GM21529 (cell line): ENCODE measurements around the gene MAP1LC3B.
"Not testable (repeated sequence)": the region's sequence is repeated elsewhere in the genome, so short reads cannot be mapped to it uniquely, and the experiment has no call there.

Source experiments
- ATAC-seq: cut with Tn5 transposase; IDR thresholded peaks from one replicate; pipeline ENCODE4 v1.9.1; 2021; ENCODE audit not compliant: unreplicated experiment

MAP1LC3B gene

DNA sequence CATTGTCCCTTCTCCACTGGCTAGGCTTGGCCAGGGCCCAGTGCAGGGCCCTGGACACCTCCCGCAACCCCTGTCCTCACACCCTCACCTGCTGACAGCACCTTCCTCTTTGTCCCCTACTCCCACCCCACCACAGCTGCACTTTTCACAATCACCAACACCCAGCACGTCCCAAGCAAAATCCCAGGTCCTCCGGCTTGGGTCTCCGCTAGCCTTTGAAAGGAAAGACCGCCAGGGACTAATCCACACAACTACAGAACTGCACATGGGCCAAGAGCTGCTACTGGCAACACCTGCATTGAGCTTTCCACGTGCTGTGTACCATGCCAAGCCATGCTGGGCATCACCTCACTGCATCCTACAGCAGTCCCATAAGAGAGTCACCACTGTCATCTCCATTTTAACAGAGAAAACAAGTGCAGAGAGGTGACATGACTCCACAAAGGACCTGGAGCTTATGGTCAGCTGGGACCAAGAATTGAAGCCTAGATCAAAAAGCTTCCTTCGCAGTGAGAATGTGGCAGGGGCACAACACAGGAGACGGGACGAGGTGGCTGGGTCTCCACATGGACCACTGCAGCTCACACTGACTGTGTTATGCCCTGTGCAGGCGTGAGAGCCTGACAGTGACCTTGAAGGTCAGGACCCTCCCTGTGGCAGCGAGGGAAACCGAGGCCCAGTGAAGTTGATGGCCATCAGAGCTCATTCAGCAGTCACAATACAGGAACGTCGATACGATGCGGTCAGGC is 31.1 kb upstream of the MAP1LC3B start:
- ATAC-seq = no peak

- ATAC-seq = no peak
These were observed 30.1 kb upstream of the MAP1LC3B start for GRCh38 chr16:87361916-87362619.

- not testable (repeated sequence) for ATAC-seq
These were observed 29.1 kb upstream of the MAP1LC3B start for GRCh38 chr16:87362828-87363559.

- ATAC-seq = no peak
These were observed 28.2 kb upstream of the MAP1LC3B start for GRCh38 chr16:87363771-87364455.

- no peak for ATAC-seq
These were observed 27.0 kb upstream of the MAP1LC3B start for GRCh38 chr16:87365021-87365713.

DNA sequence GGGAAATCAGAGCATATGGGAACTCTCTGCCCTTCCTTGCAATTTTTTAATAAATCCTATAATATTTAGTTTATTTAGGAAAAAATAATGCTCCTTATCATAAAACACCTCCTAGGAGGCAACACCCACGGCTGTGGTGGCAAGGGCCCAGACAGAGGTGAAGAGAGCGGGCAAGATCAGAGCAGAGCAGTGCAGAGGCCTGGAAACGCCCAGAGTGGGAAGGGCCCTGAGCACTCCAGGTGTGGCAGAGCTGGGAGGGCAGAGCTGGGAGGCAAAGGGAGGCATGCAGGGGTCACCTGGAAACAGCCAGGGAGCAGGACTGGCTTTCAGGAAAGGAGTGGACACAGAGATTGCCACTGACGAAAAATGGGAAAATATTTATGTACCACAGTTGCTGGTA is 25.8 kb upstream of the MAP1LC3B start:
- ATAC-seq = no peak

- ATAC-seq = no peak
These were observed 25.2 kb upstream of the MAP1LC3B start for GRCh38 chr16:87366930-87367329.

DNA sequence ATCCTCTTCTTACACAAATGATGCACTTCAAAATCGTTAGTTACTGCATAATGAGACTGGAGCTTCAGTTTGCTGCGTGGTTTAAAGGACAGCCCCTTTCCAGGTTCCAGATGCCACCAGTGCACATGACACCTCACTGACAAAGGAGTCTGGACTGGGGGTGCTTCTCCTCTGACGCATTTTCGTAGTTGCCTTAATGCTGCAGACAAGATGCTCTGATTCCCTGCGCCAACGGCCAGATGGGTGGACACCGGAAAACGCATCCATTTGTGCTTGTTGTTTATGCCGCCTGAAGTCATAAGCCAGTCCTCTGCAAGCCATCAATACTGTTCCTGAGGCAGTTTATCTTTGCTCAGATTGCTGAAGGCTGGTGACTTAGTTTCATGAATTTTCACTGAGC is 24.6 kb upstream of the MAP1LC3B start:
- no peak for ATAC-seq

DNA sequence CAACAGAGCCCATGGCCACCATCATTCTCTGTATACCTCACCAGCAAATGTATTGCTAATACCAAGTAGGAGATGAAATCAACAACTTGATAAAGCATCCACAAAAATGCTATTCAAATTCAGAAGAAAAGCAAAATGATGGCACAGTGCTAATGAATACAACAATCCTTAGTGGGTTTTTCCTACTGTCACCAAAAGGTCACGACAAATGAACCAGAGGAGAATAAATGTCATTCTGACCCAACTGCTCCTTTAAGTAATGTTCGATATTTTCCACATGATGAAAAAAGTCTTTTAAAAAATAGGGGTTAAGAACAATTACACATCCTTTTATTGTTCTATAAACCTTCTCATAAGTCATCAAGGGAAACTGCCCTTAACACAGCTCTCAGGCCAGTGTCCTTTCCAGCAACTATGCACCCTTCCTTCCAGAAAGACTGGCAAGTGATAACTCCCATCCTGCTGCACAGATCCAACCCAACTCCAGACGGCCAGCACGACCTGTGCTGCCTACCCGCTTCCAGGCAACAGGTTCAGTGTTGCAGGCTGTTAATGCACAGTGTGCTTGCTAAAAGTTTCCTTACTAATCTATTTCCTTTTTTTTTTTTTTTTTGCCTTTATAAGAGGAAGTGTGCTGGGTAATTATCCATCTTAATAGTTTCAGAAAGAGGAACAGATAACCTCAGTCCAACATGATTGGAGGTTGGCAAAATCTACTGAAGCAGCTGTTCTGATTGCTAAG is 23.9 kb upstream of the MAP1LC3B start:
- no peak for ATAC-seq

GRCh38 chr16:87369117-87369765 is 22.9 kb upstream of the MAP1LC3B start:
- no peak for ATAC-seq

DNA sequence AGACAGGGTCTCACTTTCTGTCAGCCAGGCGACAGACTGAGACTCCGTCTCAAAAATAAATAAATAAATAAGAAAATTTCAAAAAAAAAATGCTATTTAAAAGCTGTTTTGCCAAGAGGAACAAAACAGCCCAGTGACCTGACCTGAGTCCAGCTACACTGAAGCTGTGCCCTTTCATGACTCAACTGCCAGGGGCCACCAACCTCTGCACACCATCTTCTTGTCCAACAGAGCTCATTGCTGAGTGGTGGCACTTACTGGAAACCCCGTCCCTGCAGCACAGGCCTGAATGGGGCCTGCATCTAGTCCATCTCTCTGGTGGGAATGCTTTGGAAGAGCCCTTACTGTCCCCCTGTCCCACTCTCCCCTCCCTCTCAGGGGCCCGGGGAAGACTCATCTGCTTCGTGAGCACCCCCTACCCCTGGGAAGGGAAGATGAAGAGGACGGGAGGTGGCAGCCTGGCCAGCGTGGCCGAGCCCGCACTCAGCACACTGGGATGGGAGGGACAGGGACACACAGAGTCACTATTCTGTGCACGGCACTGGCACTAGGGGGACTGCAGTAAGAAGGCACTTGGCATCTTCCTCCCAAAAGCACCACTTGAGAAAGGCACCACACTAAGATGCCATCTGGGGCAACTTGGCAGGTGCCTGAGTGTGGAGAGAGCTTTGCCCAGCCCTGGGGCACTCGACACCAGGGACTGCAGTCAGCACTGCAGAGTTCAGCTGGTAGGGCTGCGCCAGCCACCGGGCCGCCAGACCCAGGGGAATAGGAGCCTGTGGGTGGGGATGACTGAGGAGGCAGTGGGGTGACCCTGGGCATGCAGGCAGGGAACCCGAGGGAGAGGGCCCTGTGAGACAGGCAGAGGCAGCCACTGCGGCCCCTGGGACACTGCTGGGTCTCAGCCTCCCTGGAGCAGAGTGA is 22.1 kb upstream of the MAP1LC3B start:
- ATAC-seq = no peak

- ATAC-seq = no peak
These were observed 20.8 kb upstream of the MAP1LC3B start for GRCh38 chr16:87371261-87371866.

- ATAC-seq = no peak
These were observed 19.8 kb upstream of the MAP1LC3B start for GRCh38 chr16:87372305-87372704.

GRCh38 chr16:87374313-87374712 is 17.8 kb upstream of the MAP1LC3B start:
- no peak for ATAC-seq

DNA sequence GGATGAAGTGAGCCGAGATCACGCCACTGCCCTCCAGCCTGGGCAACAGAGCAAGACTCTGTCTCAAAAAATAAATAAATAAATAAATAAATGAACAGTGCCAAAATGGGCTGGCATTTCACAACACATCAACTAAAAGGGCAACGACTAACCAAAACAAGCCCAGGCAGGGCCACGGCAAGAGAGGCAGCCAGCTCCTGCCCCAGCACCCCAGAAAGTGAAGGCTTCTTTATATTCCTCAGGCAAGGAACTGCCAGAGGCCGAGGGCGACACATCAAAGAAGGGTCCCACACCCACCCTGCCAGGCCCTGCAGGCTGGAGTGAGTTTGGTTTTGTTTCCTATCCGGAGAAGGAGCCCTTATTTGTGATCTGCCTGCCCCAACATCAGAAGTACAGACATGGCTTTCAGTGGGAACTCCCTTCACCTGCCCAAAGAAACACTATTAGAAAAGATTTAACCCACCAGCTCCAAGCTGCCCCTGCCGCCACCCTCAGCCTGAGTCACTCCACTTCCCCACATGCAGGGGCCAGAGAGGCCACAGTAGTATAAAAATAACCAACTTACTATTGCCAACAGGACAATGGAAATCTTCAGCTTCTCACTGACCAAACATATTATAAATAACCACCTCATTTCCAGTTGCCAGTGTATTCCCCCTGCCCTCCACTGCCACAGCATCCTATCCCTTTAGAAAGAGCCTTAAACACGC is 16.6 kb upstream of the MAP1LC3B start:
- ATAC-seq = no peak

- ATAC-seq = no peak
These were observed 15.5 kb upstream of the MAP1LC3B start for GRCh38 chr16:87376660-87377059.

DNA sequence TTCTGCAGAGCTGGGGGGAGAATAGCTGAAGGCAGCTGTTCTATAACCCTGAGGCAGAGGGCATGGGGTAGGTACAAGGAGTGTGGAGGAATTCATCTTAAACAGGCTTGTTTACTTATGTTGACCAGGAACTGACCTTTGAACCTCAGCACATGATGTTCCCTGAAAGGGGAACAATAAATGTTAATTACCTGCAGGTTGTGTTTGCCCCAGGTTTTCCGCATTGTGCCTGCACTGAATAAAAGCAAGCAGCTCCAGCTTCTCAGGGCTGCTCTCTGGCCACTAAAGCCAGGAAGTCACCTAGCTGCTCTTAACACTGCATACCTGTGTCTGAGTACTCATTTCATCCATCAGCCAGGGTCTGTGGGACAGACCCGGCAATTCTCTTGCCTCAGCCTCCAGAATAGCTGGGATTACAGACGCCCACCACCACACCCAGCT is 12.8 kb upstream of the MAP1LC3B start:
- ATAC-seq = not testable (repeated sequence)
